ENCODE results near the gene YJU2. TPM values are rescaled to one million over a fixed set of nuclear protein-coding genes. Genes with fewer than 3 reads are reported as not detected.
A peak's percentile ranks its signal among the peaks of the same experiment; 100 is the strongest.
"Not testable (repeated sequence)": the region's sequence is repeated elsewhere in the genome, so short reads cannot be mapped to it uniquely, and the experiment has no call there.

The YJU2 gene
- polyA plus RNA-seq, 4 donors: 22.8 to 31.0 (median 29.0) TPM

- H3K4me1 ChIP-seq (ENCODE audit: control insufficient read depth in 3 of 3, insufficient read depth in 2 of 3, low read depth in 1 of 3, low read length in 2 of 3): no peaks in the 10 kb centered on the region
- no peak for FAIRE-seq
- no peak for DNase-seq
These were observed 31.8 kb downstream of the YJU2 start, which contains the start of gene SHD for GRCh38 chr19:4278419-4279266. Gene SHD (plus strand): TSS chr19:4279266. CDS start chr19:4280064, 798 bp downstream.

GRCh38 chr19:4279267-4279529, 32.3 kb downstream of the YJU2 start:
- 1 to 3% (median 1%) methylated on average over 8 to 30 of the region's 30 CpGs for WGBS, 3 donors
- no peak for FAIRE-seq
- peaks cover 11 to 52% (median 16%) of the 10 kb centered on the region in 3 donors for H3K27me3 ChIP-seq (ENCODE audit: control insufficient read depth in 3 of 3, insufficient read depth in 3 of 3, low read length in 3 of 3)

More at GRCh38 chr19:4278419-4279266, 31.8 kb downstream of the YJU2 start, which contains the start of gene SHD:
- peak within 1 kb of the TSS in 1 of 3 donors; percentile 13 for H3K4me3 ChIP-seq (ENCODE audit: low read depth in 1 of 3, low read length in 3 of 3)
- H3K9me3 ChIP-seq (ENCODE audit: control insufficient read depth in 2 of 2, insufficient read depth in 1 of 2, low read depth in 1 of 2, low read length in 1 of 2): no peaks in the 10 kb centered on the region
- H3K36me3 ChIP-seq (ENCODE audit: control insufficient read depth in 3 of 3, insufficient read depth in 2 of 3, low read depth in 1 of 3, low read length in 3 of 3): no peaks in the 10 kb centered on the region
- peaks cover 11 to 52% (median 16%) of the 10 kb centered on the region in 3 donors for H3K27me3 ChIP-seq (ENCODE audit: control insufficient read depth in 3 of 3, insufficient read depth in 3 of 3, low read length in 3 of 3)
- no peak within 1 kb of the TSS for H3K27ac ChIP-seq (ENCODE audit: low read depth in 1 of 3, low read length in 2 of 3)
- 2 to 3% (median 3%) methylated on average over 30 to 44 of the region's 44 CpGs for WGBS, 3 donors

GRCh38 chr19:4279530-4280422, 32.9 kb downstream of the YJU2 start:
- peaks cover 11 to 52% (median 16%) of the 10 kb centered on the region in 3 donors for H3K27me3 ChIP-seq (ENCODE audit: control insufficient read depth in 3 of 3, insufficient read depth in 3 of 3, low read length in 3 of 3)
- H3K27ac ChIP-seq (ENCODE audit: low read depth in 1 of 3, low read length in 2 of 3): no peak overlapping the region
- H3K4me3 ChIP-seq (ENCODE audit: low read depth in 1 of 3, low read length in 3 of 3): no peak overlapping the region
- FAIRE-seq (no peak), DNase-seq (no peak)
- WGBS, 3 donors: 4 to 11% (median 8%) methylated on average over 53 to 71 of the region's 71 CpGs
- no peaks in the 10 kb centered on the region for H3K9me3 ChIP-seq (ENCODE audit: control insufficient read depth in 2 of 2, insufficient read depth in 1 of 2, low read depth in 1 of 2, low read length in 1 of 2)
- H3K4me1 ChIP-seq (ENCODE audit: control insufficient read depth in 3 of 3, insufficient read depth in 2 of 3, low read depth in 1 of 3, low read length in 2 of 3): peaks cover 0 to 5% (median 0%) of the 10 kb centered on the region in 3 donors
- no peaks in the 10 kb centered on the region for H3K36me3 ChIP-seq (ENCODE audit: control insufficient read depth in 3 of 3, insufficient read depth in 2 of 3, low read depth in 1 of 3, low read length in 3 of 3)

More at GRCh38 chr19:4279267-4279529, 32.3 kb downstream of the YJU2 start:
- H3K4me3 ChIP-seq (ENCODE audit: low read depth in 1 of 3, low read length in 3 of 3): peak overlapping the region in 1 of 3 donors; percentile 13
- no peak for DNase-seq
- no peaks in the 10 kb centered on the region for H3K9me3 ChIP-seq (ENCODE audit: control insufficient read depth in 2 of 2, insufficient read depth in 1 of 2, low read depth in 1 of 2, low read length in 1 of 2)
- peaks cover 0 to under 1% (median 0%) of the 10 kb centered on the region in 3 donors for H3K4me1 ChIP-seq (ENCODE audit: control insufficient read depth in 3 of 3, insufficient read depth in 2 of 3, low read depth in 1 of 3, low read length in 2 of 3)
- no peaks in the 10 kb centered on the region for H3K36me3 ChIP-seq (ENCODE audit: control insufficient read depth in 3 of 3, insufficient read depth in 2 of 3, low read depth in 1 of 3, low read length in 3 of 3)
- no peak overlapping the region for H3K27ac ChIP-seq (ENCODE audit: low read depth in 1 of 3, low read length in 2 of 3)

GRCh38 chr19:4284176-4284958, 37.5 kb downstream of the YJU2 start:
- peak overlapping the region in 2 of 3 donors; percentile 41 to 57 for H3K4me3 ChIP-seq (ENCODE audit: low read depth in 1 of 3, low read length in 3 of 3)
- FAIRE-seq: no peak
- 18 to 35% (median 28%) methylated on average over 20 of the region's 20 CpGs for WGBS, 3 donors

GRCh38 chr19:4284974-4285373, 38.1 kb downstream of the YJU2 start:
- WGBS, 3 donors: 38 to 62% (median 44%) methylated on average over 6 of the region's 6 CpGs
- peaks cover 0 to 10% (median 0%) of the 10 kb centered on the region in 3 donors for H3K4me1 ChIP-seq (ENCODE audit: control insufficient read depth in 3 of 3, insufficient read depth in 2 of 3, low read depth in 1 of 3, low read length in 2 of 3)
- peak overlapping the region in 1 of 3 donors; percentile 46 for H3K27ac ChIP-seq (ENCODE audit: low read depth in 1 of 3, low read length in 2 of 3)
- H3K27me3 ChIP-seq (ENCODE audit: control insufficient read depth in 3 of 3, insufficient read depth in 3 of 3, low read length in 3 of 3): peaks cover 3 to 26% (median 9%) of the 10 kb centered on the region in 3 donors
- peak overlapping the region in 2 of 3 donors; percentile 41 to 57 for H3K4me3 ChIP-seq (ENCODE audit: low read depth in 1 of 3, low read length in 3 of 3)
- DNase-seq (no peak), FAIRE-seq (no peak)
- H3K9me3 ChIP-seq (ENCODE audit: control insufficient read depth in 2 of 2, insufficient read depth in 1 of 2, low read depth in 1 of 2, low read length in 1 of 2): no peaks in the 10 kb centered on the region
- no peaks in the 10 kb centered on the region for H3K36me3 ChIP-seq (ENCODE audit: control insufficient read depth in 3 of 3, insufficient read depth in 2 of 3, low read depth in 1 of 3, low read length in 3 of 3)

More at GRCh38 chr19:4284176-4284958, 37.5 kb downstream of the YJU2 start:
- Histone ChIP-seq H3K36me3 (ENCODE audit: control insufficient read depth in 3 of 3, insufficient read depth in 2 of 3, low read depth in 1 of 3, low read length in 3 of 3) (no peaks in the 10 kb centered on the region), H3K27ac (ENCODE audit: low read depth in 1 of 3, low read length in 2 of 3) (peak overlapping the region in 2 of 3 donors; percentile 46 to 47), H3K4me1 (ENCODE audit: control insufficient read depth in 3 of 3, insufficient read depth in 2 of 3, low read depth in 1 of 3, low read length in 2 of 3) (peaks cover 0 to 10% (median 0%) of the 10 kb centered on the region in 3 donors), H3K9me3 (ENCODE audit: control insufficient read depth in 2 of 2, insufficient read depth in 1 of 2, low read depth in 1 of 2, low read length in 1 of 2) (no peaks in the 10 kb centered on the region), H3K27me3 (ENCODE audit: control insufficient read depth in 3 of 3, insufficient read depth in 3 of 3, low read length in 3 of 3) (peaks cover 9 to 32% (median 13%) of the 10 kb centered on the region in 3 donors)
- peak; percentile 87 to 97 for DNase-seq

- DNase-seq; H3K4me3 ChIP-seq (ENCODE audit: low read depth in 1 of 3, low read length in 3 of 3); FAIRE-seq; H3K9me3 ChIP-seq (ENCODE audit: control insufficient read depth in 2 of 2, insufficient read depth in 1 of 2, low read depth in 1 of 2, low read length in 1 of 2); H3K4me1 ChIP-seq (ENCODE audit: control insufficient read depth in 3 of 3, insufficient read depth in 2 of 3, low read depth in 1 of 3, low read length in 2 of 3); H3K27ac ChIP-seq (ENCODE audit: low read depth in 1 of 3, low read length in 2 of 3); H3K36me3 ChIP-seq (ENCODE audit: control insufficient read depth in 3 of 3, insufficient read depth in 2 of 3, low read depth in 1 of 3, low read length in 3 of 3): not testable (repeated sequence)
- 91 to 92% (median 91%) methylated on average over 4 of the region's 4 CpGs for WGBS, 3 donors
- peaks cover 0 to 17% (median under 1%) of the 10 kb centered on the region in 3 donors for H3K27me3 ChIP-seq (ENCODE audit: control insufficient read depth in 3 of 3, insufficient read depth in 3 of 3, low read length in 3 of 3)
These were observed 39.3 kb downstream of the YJU2 start for GRCh38 chr19:4286141-4286540.

GRCh38 chr19:4288091-4288777, 41.4 kb downstream of the YJU2 start:
- peaks cover 0 to 4% (median 0%) of the 10 kb centered on the region in 3 donors for H3K27me3 ChIP-seq (ENCODE audit: control insufficient read depth in 3 of 3, insufficient read depth in 3 of 3, low read length in 3 of 3)
- WGBS, 3 donors: 79 to 80% (median 79%) methylated on average over 16 of the region's 16 CpGs

More at GRCh38 chr19:4288091-4288777, 41.4 kb downstream of the YJU2 start:
- FAIRE-seq: no peak
- Histone ChIP-seq H3K27ac (ENCODE audit: low read depth in 1 of 3, low read length in 2 of 3) (no peak overlapping the region), H3K4me3 (ENCODE audit: low read depth in 1 of 3, low read length in 3 of 3) (no peak overlapping the region), H3K36me3 (ENCODE audit: control insufficient read depth in 3 of 3, insufficient read depth in 2 of 3, low read depth in 1 of 3, low read length in 3 of 3) (peaks cover 0 to 3% (median 0%) of the 10 kb centered on the region in 3 donors), H3K4me1 (ENCODE audit: control insufficient read depth in 3 of 3, insufficient read depth in 2 of 3, low read depth in 1 of 3, low read length in 2 of 3) (peaks cover 0 to 10% (median 0%) of the 10 kb centered on the region in 3 donors), H3K9me3 (ENCODE audit: control insufficient read depth in 2 of 2, insufficient read depth in 1 of 2, low read depth in 1 of 2, low read length in 1 of 2) (no peaks in the 10 kb centered on the region)
- DNase-seq: no peak

All from small intestine (tissue), 7 donors.